Tracheal epithelial cell (primary cell): ENCODE results near the gene LEF1. TPM values are rescaled to one million over a fixed set of nuclear protein-coding genes. Genes with fewer than 3 reads are reported as not detected.

Source experiments
- total RNA-seq: library from RNA; depleted of rRNA; stranded (reverse); fragments of >200 nt; gene quantifications from 2 replicates; pipeline ENCODE4 v1.2.1, GENCODE V29; 2014

Gene LEF1
- total RNA-seq, result 0.96 TPM in 1 of 2 replicates, not detected in the other

GRCh38 chr4:108168671-108169523 is at the start of gene LEF1:
LEF1 (minus strand) TSS chr4:108168932; CDS start chr4:108167767, 1,165 bp downstream.

Other genes with a start within 250 kb of the LEF1 start
- gene CYP2U1, start 237.4 kb downstream of the LEF1 start, total RNA-seq, result 3.4 and 7.5 TPM in 2 replicates
- gene HADH, start 179.0 kb downstream of the LEF1 start, total RNA-seq, result 15.6 and 22.4 TPM in 2 replicates